ENCODE results near the gene UBE4B.
A peak's percentile ranks its signal among the peaks of the same experiment; 100 is the strongest.
"Not testable (repeated sequence)": the region's sequence is repeated elsewhere in the genome, so short reads cannot be mapped to it uniquely, and the experiment has no call there.

UBE4B gene

DNA sequence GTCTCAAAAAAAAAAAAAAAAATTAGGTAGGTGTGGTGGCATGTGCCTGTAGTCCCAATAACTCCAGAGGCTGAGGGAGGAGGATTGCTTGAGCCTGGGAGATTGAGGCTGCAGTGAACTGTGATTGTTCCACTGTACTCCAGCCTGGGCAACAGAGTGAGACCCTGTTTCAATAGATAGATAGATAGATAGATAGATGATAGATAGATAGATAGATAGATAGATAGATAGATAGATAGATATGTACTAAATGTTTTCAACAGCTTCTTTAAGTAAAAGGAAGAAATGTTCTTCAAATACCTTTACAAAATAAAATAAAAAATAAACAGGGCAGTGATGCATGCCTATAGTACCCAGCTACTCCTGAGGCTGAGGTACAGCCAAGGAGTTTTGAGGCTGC is 187.4 kb downstream of the UBE4B start:
- Histone ChIP-seq H3K4me1 (ENCODE audit: control insufficient read depth, insufficient read depth, low read depth, low read length) (peaks cover 7% of the 10 kb centered on the region), H3K18ac (ENCODE audit: low read depth in 1 of 2, low read length in 2 of 2) (no peak overlapping the region), H3K27ac (ENCODE audit: low read length, poor library complexity, severe bottlenecking) (no peak overlapping the region), H2BK12ac (ENCODE audit: low read length in 2 of 2) (no peak overlapping the region), H3K79me1 (replicated peaks; ENCODE audit: low read length, poor library complexity, severe bottlenecking) (peaks cover 10% of the 10 kb centered on the region), H3K14ac (ENCODE audit: low read length in 2 of 2) (no peak overlapping the region), H3K4ac (ENCODE audit: low read depth in 1 of 2, low read length in 2 of 2) (no peak overlapping the region), H3K9ac (ENCODE audit: low read length) (no peak overlapping the region), H3K9me3 (ENCODE audit: control insufficient read depth, low read length) (no peaks in the 10 kb centered on the region), H2BK120ac (ENCODE audit: low read depth, low read length) (no peak overlapping the region), H3K27me3 (ENCODE audit: control insufficient read depth in 1 of 2, insufficient read depth in 1 of 2, low read length in 2 of 2) (no peaks in the 10 kb centered on the region), H3K4me3 (ENCODE audit: insufficient read depth in 1 of 2, low read depth in 1 of 2, low read length in 2 of 2) (no peak overlapping the region), H4K8ac (ENCODE audit: low read length) (no peak overlapping the region), H3K36me3 (ENCODE audit: control insufficient read depth in 1 of 2, insufficient read depth in 2 of 2, low read depth in 1 of 2, low read length in 2 of 2) (peaks cover 0 to 3% of the 10 kb centered on the region in 2 experiments), H2BK15ac (ENCODE audit: low read depth, poor library complexity, severe bottlenecking) (no peak overlapping the region), H2BK5ac (ENCODE audit: low read depth, low read length, poor library complexity, severe bottlenecking) (no peak overlapping the region), H2AK5ac (ENCODE audit: low read length, severe bottlenecking) (no peak overlapping the region), H3K23ac (ENCODE audit: low read length in 2 of 2) (no peak overlapping the region), H4K91ac (ENCODE audit: low read length) (no peak overlapping the region), H3K4me2 (ENCODE audit: low read length, poor library complexity, severe bottlenecking) (no peak overlapping the region), H2AFZ (ENCODE audit: low read depth, low read length) (no peak overlapping the region)
- DNase-seq = no peak

DNA sequence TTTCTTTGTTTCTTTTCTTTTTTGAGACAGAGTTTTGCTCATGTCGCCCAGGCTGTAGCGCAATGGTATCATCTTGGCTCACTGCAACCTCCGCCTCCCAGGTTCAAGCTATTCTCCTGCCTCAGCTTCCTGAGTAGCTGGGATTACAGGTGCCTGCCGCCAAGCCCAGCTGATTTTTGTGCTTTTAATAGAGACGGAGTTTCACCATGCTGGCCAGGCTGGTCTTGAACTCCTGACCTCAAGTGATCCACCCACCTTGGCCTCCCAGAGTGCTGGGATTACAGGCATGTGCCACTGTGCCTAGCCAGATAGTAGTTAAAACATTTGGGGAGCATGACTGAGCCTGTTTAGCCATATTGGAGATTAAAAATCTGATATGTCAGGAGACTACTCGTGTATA is 187.9 kb downstream of the UBE4B start:
- not testable (repeated sequence) for H2BK15ac ChIP-seq (ENCODE audit: low read depth, poor library complexity, severe bottlenecking); H2AFZ ChIP-seq (ENCODE audit: low read depth, low read length); H4K8ac ChIP-seq (ENCODE audit: low read length); H3K4me1 ChIP-seq (ENCODE audit: control insufficient read depth, insufficient read depth, low read depth, low read length); H3K27me3 ChIP-seq (ENCODE audit: control insufficient read depth in 1 of 2, insufficient read depth in 1 of 2, low read length in 2 of 2); H3K36me3 ChIP-seq (ENCODE audit: control insufficient read depth in 1 of 2, insufficient read depth in 2 of 2, low read depth in 1 of 2, low read length in 2 of 2); H3K14ac ChIP-seq (ENCODE audit: low read length in 2 of 2); H3K4ac ChIP-seq (ENCODE audit: low read depth in 1 of 2, low read length in 2 of 2); H3K79me1 ChIP-seq (replicated peaks; ENCODE audit: low read length, poor library complexity, severe bottlenecking); H2BK120ac ChIP-seq (ENCODE audit: low read depth, low read length); H3K9me3 ChIP-seq (ENCODE audit: control insufficient read depth, low read length); H3K4me2 ChIP-seq (ENCODE audit: low read length, poor library complexity, severe bottlenecking); H4K91ac ChIP-seq (ENCODE audit: low read length); H2BK12ac ChIP-seq (ENCODE audit: low read length in 2 of 2); H2BK5ac ChIP-seq (ENCODE audit: low read depth, low read length, poor library complexity, severe bottlenecking); DNase-seq; H3K4me3 ChIP-seq (ENCODE audit: insufficient read depth in 1 of 2, low read depth in 1 of 2, low read length in 2 of 2); H3K9ac ChIP-seq (ENCODE audit: low read length); H3K23ac ChIP-seq (ENCODE audit: low read length in 2 of 2); H3K18ac ChIP-seq (ENCODE audit: low read depth in 1 of 2, low read length in 2 of 2); H2AK5ac ChIP-seq (ENCODE audit: low read length, severe bottlenecking); H3K27ac ChIP-seq (ENCODE audit: low read length, poor library complexity, severe bottlenecking)
- WGBS = 100% methylated on average over 6 of the region's 6 CpGs

DNA sequence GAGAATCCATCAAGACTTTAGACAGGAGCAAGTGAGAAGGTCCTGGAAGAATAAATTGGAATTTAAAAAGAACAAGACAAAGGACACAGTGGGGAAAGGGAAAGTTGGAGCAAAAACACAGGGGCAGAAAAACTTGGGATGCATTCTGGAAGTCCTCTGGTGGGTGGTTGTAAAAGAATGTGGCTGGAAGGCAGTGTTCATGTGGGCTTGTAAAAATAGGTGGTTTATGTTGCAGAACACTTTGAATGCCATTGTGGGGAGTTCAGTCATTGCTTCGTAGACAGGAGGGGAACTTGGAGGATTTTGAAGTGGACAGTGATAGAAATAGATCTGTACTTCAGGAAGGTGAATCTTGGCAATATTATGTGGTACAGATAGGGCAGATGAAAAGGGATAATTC is 192.8 kb downstream of the UBE4B start:
- Histone ChIP-seq H4K91ac (ENCODE audit: low read length) (no peak overlapping the region), H2AK5ac (ENCODE audit: low read length, severe bottlenecking) (no peak overlapping the region), H3K4me3 (ENCODE audit: insufficient read depth in 1 of 2, low read depth in 1 of 2, low read length in 2 of 2) (no peak overlapping the region), H3K23ac (ENCODE audit: low read length in 2 of 2) (no peak overlapping the region), H3K14ac (ENCODE audit: low read length in 2 of 2) (no peak overlapping the region), H2BK12ac (ENCODE audit: low read length in 2 of 2) (no peak overlapping the region), H2BK5ac (ENCODE audit: low read depth, low read length, poor library complexity, severe bottlenecking) (no peak overlapping the region), H2AFZ (ENCODE audit: low read depth, low read length) (no peak overlapping the region), H3K4me1 (ENCODE audit: control insufficient read depth, insufficient read depth, low read depth, low read length) (peaks cover 6% of the 10 kb centered on the region), H3K4me2 (ENCODE audit: low read length, poor library complexity, severe bottlenecking) (no peak overlapping the region), H4K8ac (ENCODE audit: low read length) (no peak overlapping the region), H3K27me3 (ENCODE audit: control insufficient read depth in 1 of 2, insufficient read depth in 1 of 2, low read length in 2 of 2) (no peaks in the 10 kb centered on the region), H3K18ac (ENCODE audit: low read depth in 1 of 2, low read length in 2 of 2) (no peak overlapping the region), H3K79me1 (replicated peaks; ENCODE audit: low read length, poor library complexity, severe bottlenecking) (peaks cover 14% of the 10 kb centered on the region), H3K27ac (ENCODE audit: low read length, poor library complexity, severe bottlenecking) (peak overlapping the region; percentile 65), H3K9ac (ENCODE audit: low read length) (no peak overlapping the region), H2BK15ac (ENCODE audit: low read depth, poor library complexity, severe bottlenecking) (no peak overlapping the region), H3K9me3 (ENCODE audit: control insufficient read depth, low read length) (no peaks in the 10 kb centered on the region), H3K4ac (ENCODE audit: low read depth in 1 of 2, low read length in 2 of 2) (no peak overlapping the region), H2BK120ac (ENCODE audit: low read depth, low read length) (no peak overlapping the region), H3K36me3 (ENCODE audit: control insufficient read depth in 1 of 2, insufficient read depth in 2 of 2, low read depth in 1 of 2, low read length in 2 of 2) (peaks cover 0 to 3% of the 10 kb centered on the region in 2 experiments)
- 79% methylated on average over 1 of the region's 1 CpG for WGBS
- DNase-seq = no peak

- Histone ChIP-seq H3K27ac (ENCODE audit: low read length, poor library complexity, severe bottlenecking) (no peak overlapping the region), H3K9me3 (ENCODE audit: control insufficient read depth, low read length) (no peaks in the 10 kb centered on the region), H3K18ac (ENCODE audit: low read depth in 1 of 2, low read length in 2 of 2) (no peak overlapping the region), H3K27me3 (ENCODE audit: control insufficient read depth in 1 of 2, insufficient read depth in 1 of 2, low read length in 2 of 2) (no peaks in the 10 kb centered on the region), H3K36me3 (ENCODE audit: control insufficient read depth in 1 of 2, insufficient read depth in 2 of 2, low read depth in 1 of 2, low read length in 2 of 2) (peaks cover 3% of the 10 kb centered on the region in 2 experiments), H2BK12ac (ENCODE audit: low read length in 2 of 2) (no peak overlapping the region), H3K4me1 (ENCODE audit: control insufficient read depth, insufficient read depth, low read depth, low read length) (peaks cover 7% of the 10 kb centered on the region), H2BK120ac (ENCODE audit: low read depth, low read length) (no peak overlapping the region), H2BK15ac (ENCODE audit: low read depth, poor library complexity, severe bottlenecking) (no peak overlapping the region), H2BK5ac (ENCODE audit: low read depth, low read length, poor library complexity, severe bottlenecking) (no peak overlapping the region), H3K79me1 (replicated peaks; ENCODE audit: low read length, poor library complexity, severe bottlenecking) (peaks cover 19% of the 10 kb centered on the region), H3K9ac (ENCODE audit: low read length) (no peak overlapping the region), H4K8ac (ENCODE audit: low read length) (no peak overlapping the region), H3K4me3 (ENCODE audit: insufficient read depth in 1 of 2, low read depth in 1 of 2, low read length in 2 of 2) (no peak overlapping the region), H3K4ac (ENCODE audit: low read depth in 1 of 2, low read length in 2 of 2) (no peak overlapping the region), H3K23ac (ENCODE audit: low read length in 2 of 2) (no peak overlapping the region), H2AFZ (ENCODE audit: low read depth, low read length) (no peak overlapping the region), H3K14ac (ENCODE audit: low read length in 2 of 2) (no peak overlapping the region), H2AK5ac (ENCODE audit: low read length, severe bottlenecking) (no peak overlapping the region), H4K91ac (ENCODE audit: low read length) (no peak overlapping the region), H3K4me2 (ENCODE audit: low read length, poor library complexity, severe bottlenecking) (no peak overlapping the region)
- no peak for DNase-seq
- WGBS = 100% methylated on average over 2 of the region's 2 CpGs
These were observed 195.8 kb downstream of the UBE4B start for GRCh38 chr1:10228528-10228927.
